Progenitor cell of endocrine pancreas (in vitro differentiated cells): ENCODE results near the gene STOML3. TPM values are rescaled to one million over a fixed set of nuclear protein-coding genes. Genes with fewer than 3 reads are reported as not detected.

ENCODE experiments used
- DNase-seq: peaks from one replicate; pipeline ENCODE4 v3.0.0; 2021; ENCODE audit warnings: low spot score; ENCODE audit not compliant: unreplicated experiment
- H3K27ac Mint-ChIP-seq: 2 replicates; pipeline ENCODE4 v1.8.0; 2021; ENCODE audit warnings: mild to moderate bottlenecking, moderate library complexity, mixed read lengths
- H3K27me3 Mint-ChIP-seq: 2 replicates; pipeline ENCODE4 v1.8.0; 2021; ENCODE audit warnings: mixed read lengths
- H3K36me3 Mint-ChIP-seq: 2 replicates; pipeline ENCODE4 v1.8.0; 2022; ENCODE audit warnings: mixed read lengths; ENCODE audit not compliant: insufficient read depth
- H3K4me1 Mint-ChIP-seq: 2 replicates; pipeline ENCODE4 v1.8.0; 2021; ENCODE audit warnings: low read depth, mixed read lengths
- H3K4me3 Mint-ChIP-seq: 2 replicates; pipeline ENCODE4 v1.8.0; 2021; ENCODE audit warnings: low read depth, mild to moderate bottlenecking, moderate library complexity, mixed read lengths
- H3K9me3 Mint-ChIP-seq: 2 replicates; pipeline ENCODE4 v1.8.0; 2021; ENCODE audit warnings: low read depth, mixed read lengths
- CTCF ChIP-seq: fragments of 200-600 bp; sonication (generic); IDR thresholded peaks from one replicate; pipeline ENCODE4 v1.5.0; 2021; ENCODE audit warnings: antibody characterized with exemption, mild to moderate bottlenecking; ENCODE audit not compliant: unreplicated experiment
- total RNA-seq: library from RNA; stranded (reverse); gene quantifications from 2 replicates; pipeline ENCODE4 v1.2.1, GENCODE V29; 2021

Gene STOML3
- total RNA-seq, 1 donor from 2014 or later = not detected

- peaks cover 6% of the 10 kb centered on the region for H3K9me3 Mint-ChIP-seq
- no peak overlapping the region for H3K27ac Mint-ChIP-seq
- no peak overlapping the region for H3K4me3 Mint-ChIP-seq
- no peaks in the 10 kb centered on the region for H3K36me3 Mint-ChIP-seq
- H3K4me1 Mint-ChIP-seq = peaks cover 5% of the 10 kb centered on the region
- no peak for TF ChIP-seq CTCF
- H3K27me3 Mint-ChIP-seq = no peaks in the 10 kb centered on the region
- no peak for DNase-seq
Measured at GRCh38 chr13:38954844-38955243, 35.8 kb downstream of the STOML3 start.

GRCh38 chr13:38954291-38954690, 36.3 kb downstream of the STOML3 start:
- H3K27me3 Mint-ChIP-seq = no peaks in the 10 kb centered on the region
- H3K4me1 Mint-ChIP-seq = peaks cover 5% of the 10 kb centered on the region
- no peak overlapping the region for H3K27ac Mint-ChIP-seq
- no peak for TF ChIP-seq CTCF
- DNase-seq = no peak
- no peak overlapping the region for H3K4me3 Mint-ChIP-seq
- H3K36me3 Mint-ChIP-seq = no peaks in the 10 kb centered on the region
- peaks cover 9% of the 10 kb centered on the region for H3K9me3 Mint-ChIP-seq

- no peak for DNase-seq
- TF ChIP-seq CTCF = no peak
- no peaks in the 10 kb centered on the region for H3K36me3 Mint-ChIP-seq
- H3K9me3 Mint-ChIP-seq = peaks cover 9% of the 10 kb centered on the region
- peaks cover 5% of the 10 kb centered on the region for H3K4me1 Mint-ChIP-seq
- no peak overlapping the region for H3K27ac Mint-ChIP-seq
- no peak overlapping the region for H3K4me3 Mint-ChIP-seq
- H3K27me3 Mint-ChIP-seq = no peaks in the 10 kb centered on the region
Measured at GRCh38 chr13:38952827-38953226, 37.8 kb downstream of the STOML3 start.

GRCh38 chr13:38951525-38952313, 38.9 kb downstream of the STOML3 start:
- H3K27ac Mint-ChIP-seq = no peak overlapping the region
- H3K36me3 Mint-ChIP-seq = no peaks in the 10 kb centered on the region
- no peak for DNase-seq
- H3K4me3 Mint-ChIP-seq = no peak overlapping the region
- H3K4me1 Mint-ChIP-seq = peaks cover 13% of the 10 kb centered on the region
- H3K9me3 Mint-ChIP-seq = peaks cover 9% of the 10 kb centered on the region
- TF ChIP-seq CTCF = no peak
- H3K27me3 Mint-ChIP-seq = no peaks in the 10 kb centered on the region

- DNase-seq = no peak
- no peak for TF ChIP-seq CTCF
- H3K27ac Mint-ChIP-seq = no peak overlapping the region
- H3K36me3 Mint-ChIP-seq = no peaks in the 10 kb centered on the region
- peaks cover 9% of the 10 kb centered on the region for H3K9me3 Mint-ChIP-seq
- H3K4me3 Mint-ChIP-seq = no peak overlapping the region
- no peaks in the 10 kb centered on the region for H3K27me3 Mint-ChIP-seq
- H3K4me1 Mint-ChIP-seq = peaks cover 13% of the 10 kb centered on the region
Measured at GRCh38 chr13:38950987-38951386, 39.6 kb downstream of the STOML3 start.
